WTC11 (cell line): Measurements from ENCODE around the gene CENPS.

Source experiments
- CREM ChIP-seq: sonication (generic); formaldehyde crosslinking; IDR thresholded peaks from 2 replicates; pipeline ENCODE4 v1.8.1; 2022; ENCODE audit warnings: mild to moderate bottlenecking, missing genetic modification reagents, moderate library complexity
- CTCF ChIP-seq: fragments of 200-600 bp; IDR thresholded peaks from 2 replicates; pipeline ENCODE4 v1.8.0; 2022; ENCODE audit warnings: antibody characterized with exemption
- NFE2L1 ChIP-seq: sonication (generic); formaldehyde crosslinking; IDR thresholded peaks from 2 replicates; pipeline ENCODE4 v1.8.1; 2023; ENCODE audit warnings: missing genetic modification reagents
- RELA ChIP-seq: sonication (generic); formaldehyde crosslinking; IDR thresholded peaks from 2 replicates; pipeline ENCODE4 v1.8.1; 2022; ENCODE audit warnings: missing genetic modification reagents, mild to moderate bottlenecking, borderline replicate concordance
- SMAD4 ChIP-seq: sonication (generic); formaldehyde crosslinking; IDR thresholded peaks from 2 replicates; pipeline ENCODE4 v1.8.0; 2022; ENCODE audit warnings: mild to moderate bottlenecking, missing genetic modification reagents
- USF1 ChIP-seq: sonication (generic); formaldehyde crosslinking; IDR thresholded peaks from 2 replicates; pipeline ENCODE4 v1.8.0; 2022; ENCODE audit warnings: mild to moderate bottlenecking, missing genetic modification reagents

- TF ChIP-seq RELA (CRISPR knock-in tag) (no peak), CTCF (no peak), USF1 (CRISPR knock-in tag) (no peak), SMAD4 (CRISPR knock-in tag) (no peak), NFE2L1 (CRISPR knock-in tag) (no peak), CREM (CRISPR knock-in tag) (no peak)
Measured at GRCh38 chr1:10407201-10407600, 23.0 kb upstream of the CENPS start.
